HL-60 (cell line): ENCODE data around the gene CCDC85A.

ENCODE experiments used
- DNase-seq, 2 experiments: peaks; one replicate each; pipeline ENCODE4 v3.0.0-alpha.2; 2010 to 2020; ENCODE audit warnings: low read depth in 1 of 2, low spot score in 1 of 2
- H3K27ac ChIP-seq: fragments of 250-450 bp; sonication (Bioruptor Pico); replicated peaks from 2 replicates; pipeline ENCODE4 v1.5.1; 2020; ENCODE audit warnings: mild to moderate bottlenecking, moderate library complexity
- H3K27me3 ChIP-seq: fragments of 250-450 bp; sonication (Bioruptor Pico); 2 replicates; pipeline ENCODE4 v1.5.1; 2021; ENCODE audit warnings: mild to moderate bottlenecking, moderate library complexity; ENCODE audit not compliant: insufficient read depth, poor library complexity, severe bottlenecking
- H3K4me3 ChIP-seq: replicated peaks from 2 replicates; pipeline ENCODE4 v1.5.1; 2011; ENCODE audit warnings: mild to moderate bottlenecking, control low read depth, low read length; ENCODE audit not compliant: insufficient read depth
- CTCF ChIP-seq: IDR thresholded peaks from one replicate; pipeline ENCODE4 v1.5.1; 2011; ENCODE audit warnings: low read length, control low read depth, inconsistent platforms; ENCODE audit not compliant: insufficient read depth
- GABPA ChIP-seq: IDR thresholded peaks from 2 replicates; pipeline ENCODE4 v1.6.1; 2012; ENCODE audit warnings: low read depth
- POLR2AphosphoS5 ChIP-seq: IDR thresholded peaks from 2 replicates; pipeline ENCODE4 v1.6.1; 2012; ENCODE audit warnings: low read depth
- REST ChIP-seq: IDR thresholded peaks from 2 replicates; pipeline ENCODE4 v1.6.1; 2012; ENCODE audit warnings: low read depth; ENCODE audit not compliant: insufficient replicate concordance
- SPI1 ChIP-seq: IDR thresholded peaks from 2 replicates; pipeline ENCODE4 v1.6.1; 2012; ENCODE audit warnings: low read depth, mild to moderate bottlenecking, borderline replicate concordance

CCDC85A gene

GRCh38 chr2:56234241-56234640 lies 50.5 kb downstream of the CCDC85A start:
- H3K27ac ChIP-seq, result no peak overlapping the region
- DNase-seq, result no peak
- no peak overlapping the region for H3K4me3 ChIP-seq
- TF ChIP-seq GABPA, result no peak
- no peak for TF ChIP-seq POLR2AphosphoS5
- no peak for TF ChIP-seq CTCF
- no peak for TF ChIP-seq SPI1
- TF ChIP-seq REST, result no peak
- peaks cover 5% of the 10 kb centered on the region for H3K27me3 ChIP-seq

DNA sequence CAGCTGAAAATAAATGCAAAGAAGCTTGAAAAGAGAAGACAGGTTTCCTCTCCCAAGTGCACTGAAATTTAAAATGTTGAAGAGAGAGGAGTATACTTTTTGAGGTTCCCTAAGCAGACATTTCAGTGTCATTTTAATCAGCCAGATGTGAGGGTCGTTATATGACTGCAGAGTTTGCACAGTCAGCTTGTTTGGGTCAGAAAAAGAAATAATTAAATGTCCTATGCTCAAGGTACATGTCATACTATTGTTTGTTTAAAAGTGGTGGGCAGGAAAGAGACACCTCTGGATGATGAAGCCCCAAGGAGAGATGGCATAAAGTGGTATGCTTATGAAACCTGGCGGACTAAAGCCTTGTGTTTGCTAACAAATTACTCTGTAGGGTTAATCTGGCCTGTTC lies 55.2 kb downstream of the CCDC85A start:
- H3K27me3 ChIP-seq, result no peaks in the 10 kb centered on the region
- DNase-seq, result no peak
- H3K27ac ChIP-seq, result no peak overlapping the region
- no peak overlapping the region for H3K4me3 ChIP-seq
- TF ChIP-seq GABPA, result no peak
- no peak for TF ChIP-seq CTCF
- no peak for TF ChIP-seq REST
- no peak for TF ChIP-seq SPI1
- TF ChIP-seq POLR2AphosphoS5, result no peak

DNA sequence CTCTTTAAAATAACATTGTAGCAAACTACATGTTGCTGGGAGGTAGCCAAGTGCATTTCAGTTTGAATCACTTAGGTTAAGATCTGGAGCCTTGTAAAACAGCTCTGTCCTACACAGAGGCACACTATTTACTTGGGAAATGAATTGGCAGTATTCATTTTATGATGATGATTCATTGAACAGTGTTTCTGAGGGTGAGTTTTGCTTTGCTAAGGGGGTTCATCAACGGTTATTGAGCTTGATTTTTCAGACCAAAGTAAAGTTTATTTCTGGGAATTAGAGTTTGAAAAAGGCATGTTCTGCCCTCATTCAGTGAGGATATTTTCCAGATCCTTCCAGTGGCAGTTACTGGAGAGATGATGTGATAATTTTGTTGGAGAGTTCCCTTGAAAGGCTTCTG lies 55.6 kb downstream of the CCDC85A start:
- Histone ChIP-seq H3K4me3 (no peak overlapping the region), H3K27ac (no peak overlapping the region), H3K27me3 (no peaks in the 10 kb centered on the region)
- TF ChIP-seq POLR2AphosphoS5, result no peak
- no peak for TF ChIP-seq SPI1
- no peak for TF ChIP-seq GABPA
- TF ChIP-seq CTCF, result no peak
- no peak for TF ChIP-seq REST
- DNase-seq, result no peak
